ENCODE measurements around the gene LIPG. TPM values are rescaled to one million over a fixed set of nuclear protein-coding genes. Genes with fewer than 3 reads are reported as not detected.

Gene LIPG
- total and polyA plus RNA-seq, 2 donors from 2014 or later = 4.8 to 50.9 TPM

DNA sequence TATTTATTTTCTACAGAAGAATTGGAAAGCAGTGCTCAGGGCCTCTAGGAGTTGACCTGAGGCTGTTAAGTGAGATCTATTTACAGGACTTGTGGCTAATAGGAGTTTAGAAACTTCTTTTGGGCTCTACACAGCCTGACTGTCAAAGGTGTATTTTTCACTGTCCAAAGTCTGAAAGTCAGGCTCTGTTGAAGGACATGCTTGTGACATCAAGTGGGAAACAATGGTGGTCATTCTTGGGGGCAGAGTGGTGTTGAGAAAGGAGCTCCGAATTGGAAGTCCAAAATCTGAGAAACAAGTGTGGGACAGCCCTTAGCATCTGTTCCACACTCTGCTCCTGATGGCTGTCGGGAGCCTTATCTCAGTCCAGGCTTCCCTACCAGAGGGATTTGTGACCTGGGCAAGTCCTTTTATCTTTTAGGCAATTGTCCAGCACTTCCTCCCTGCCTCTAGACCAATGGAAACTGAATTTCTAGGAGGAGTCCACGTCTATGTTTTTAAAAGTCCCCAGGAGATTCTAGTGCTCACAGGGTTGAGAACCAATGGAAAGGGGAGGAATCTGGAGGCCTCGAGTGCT is 76.4 kb downstream of the LIPG start:
- no peak overlapping the region for H3K4me3 ChIP-seq (ENCODE audit: low read length in 3 of 3)
- DNase-seq (no peak), FAIRE-seq (no peak)
- no peak overlapping the region for H3K9ac ChIP-seq (ENCODE audit: low read length in 3 of 3)
- no peaks in the 10 kb centered on the region for H3K36me3 ChIP-seq (ENCODE audit: control insufficient read depth in 2 of 3, insufficient read depth in 3 of 3, low read length in 3 of 3)
- intact Hi-C loops (cut with DNase I) = no loop called here
- no peaks in the 10 kb centered on the region for H3K4me1 ChIP-seq (ENCODE audit: control insufficient read depth in 2 of 3, insufficient read depth in 2 of 3, low read depth in 1 of 3, low read length in 3 of 3)
- no peak for TF ChIP-seq CTCF (IDR thresholded peaks at IDR 0.05; ENCODE audit: borderline replicate concordance, extremely low read depth, insufficient read depth)
- H3K27ac ChIP-seq (ENCODE audit: low read depth in 2 of 2, low read length in 2 of 2) = no peak overlapping the region
- H3K27me3 ChIP-seq (ENCODE audit: control insufficient read depth, insufficient read depth, low read length) = no peaks in the 10 kb centered on the region
- no peaks in the 10 kb centered on the region for H3K9me3 ChIP-seq (ENCODE audit: control insufficient read depth in 2 of 3, insufficient read depth in 1 of 3, low read length in 3 of 3)

- TF ChIP-seq CTCF (IDR thresholded peaks at IDR 0.05; ENCODE audit: borderline replicate concordance, extremely low read depth, insufficient read depth) = no peak
- no peaks in the 10 kb centered on the region for H3K27me3 ChIP-seq (ENCODE audit: control insufficient read depth, insufficient read depth, low read length)
- no peaks in the 10 kb centered on the region for H3K4me1 ChIP-seq (ENCODE audit: control insufficient read depth in 2 of 3, insufficient read depth in 2 of 3, low read depth in 1 of 3, low read length in 3 of 3)
- no peaks in the 10 kb centered on the region for H3K9me3 ChIP-seq (ENCODE audit: control insufficient read depth in 2 of 3, insufficient read depth in 1 of 3, low read length in 3 of 3)
- FAIRE-seq = no peak
- H3K4me3 ChIP-seq (ENCODE audit: low read length in 3 of 3) = no peak overlapping the region
- H3K36me3 ChIP-seq (ENCODE audit: control insufficient read depth in 2 of 3, insufficient read depth in 3 of 3, low read length in 3 of 3) = no peaks in the 10 kb centered on the region
- DNase-seq = no peak
- no peak overlapping the region for H3K27ac ChIP-seq (ENCODE audit: low read depth in 2 of 2, low read length in 2 of 2)
- intact Hi-C loops (cut with DNase I) = no loop called here
- H3K9ac ChIP-seq (ENCODE audit: low read length in 3 of 3) = no peak overlapping the region
Observed at GRCh38 chr18:49638891-49639557, 77.2 kb downstream of the LIPG start.

- Histone ChIP-seq H3K27ac (ENCODE audit: low read depth in 2 of 2, low read length in 2 of 2) (no peak overlapping the region), H3K9ac (ENCODE audit: low read length in 3 of 3) (no peak overlapping the region), H3K4me1 (ENCODE audit: control insufficient read depth in 2 of 3, insufficient read depth in 2 of 3, low read depth in 1 of 3, low read length in 3 of 3) (no peaks in the 10 kb centered on the region), H3K27me3 (ENCODE audit: control insufficient read depth, insufficient read depth, low read length) (no peaks in the 10 kb centered on the region), H3K36me3 (ENCODE audit: control insufficient read depth in 2 of 3, insufficient read depth in 3 of 3, low read length in 3 of 3) (no peaks in the 10 kb centered on the region), H3K9me3 (ENCODE audit: control insufficient read depth in 2 of 3, insufficient read depth in 1 of 3, low read length in 3 of 3) (no peaks in the 10 kb centered on the region), H3K4me3 (ENCODE audit: low read length in 3 of 3) (no peak overlapping the region)
- DNase-seq = no peak
- intact Hi-C loops (cut with DNase I) = no loop called here
- TF ChIP-seq CTCF (IDR thresholded peaks at IDR 0.05; ENCODE audit: borderline replicate concordance, extremely low read depth, insufficient read depth) = no peak
- FAIRE-seq = no peak
Observed at GRCh38 chr18:49639643-49640391, 78.0 kb downstream of the LIPG start.
